Rectal smooth muscle tissue (tissue), 1 donor: ENCODE measurements around the gene PSMA7.
"Not testable (repeated sequence)": the region's sequence is repeated elsewhere in the genome, so short reads cannot be mapped to it uniquely, and the experiment has no call there.

Experiments
- H3K27ac ChIP-seq: one replicate; pipeline ENCODE4 v1.7.0; 2013; ENCODE audit warnings: low read depth, low read length, inconsistent platforms
- H3K27me3 ChIP-seq: one replicate; pipeline ENCODE4 v1.7.0; 2013; ENCODE audit warnings: low read length; ENCODE audit not compliant: control insufficient read depth, insufficient read depth
- H3K36me3 ChIP-seq: one replicate; pipeline ENCODE4 v1.7.0; 2013; ENCODE audit warnings: low read length; ENCODE audit not compliant: control insufficient read depth, insufficient read depth
- H3K4me1 ChIP-seq: one replicate; pipeline ENCODE4 v1.7.0; 2013; ENCODE audit warnings: low read length; ENCODE audit not compliant: control insufficient read depth, insufficient read depth
- H3K4me3 ChIP-seq: one replicate; pipeline ENCODE4 v1.7.0; 2013; ENCODE audit warnings: low read length
- H3K9ac ChIP-seq: one replicate; pipeline ENCODE4 v1.7.0; 2013; ENCODE audit warnings: low read length

The PSMA7 gene

GRCh38 chr20:62157387-62158087 is 14.3 kb upstream of the PSMA7 start:
- H3K4me1 ChIP-seq: no peaks in the 10 kb centered on the region
- H3K27me3 ChIP-seq: no peaks in the 10 kb centered on the region
- H3K9ac ChIP-seq: no peak overlapping the region
- no peak overlapping the region for H3K4me3 ChIP-seq
- H3K27ac ChIP-seq: no peak overlapping the region
- H3K36me3 ChIP-seq: peaks cover 15% of the 10 kb centered on the region

- H3K4me3 ChIP-seq: no peak overlapping the region
- no peak overlapping the region for H3K27ac ChIP-seq
- H3K27me3 ChIP-seq: no peaks in the 10 kb centered on the region
- H3K36me3 ChIP-seq: peaks cover 12% of the 10 kb centered on the region
- H3K9ac ChIP-seq: no peak overlapping the region
- H3K4me1 ChIP-seq: no peaks in the 10 kb centered on the region
Measured at GRCh38 chr20:62156592-62157386, 13.6 kb upstream of the PSMA7 start.

- Histone ChIP-seq H3K27me3 (no peaks in the 10 kb centered on the region), H3K4me3 (no peak overlapping the region), H3K9ac (no peak overlapping the region), H3K27ac (no peak overlapping the region), H3K36me3 (peaks cover 7% of the 10 kb centered on the region), H3K4me1 (no peaks in the 10 kb centered on the region)
Measured at GRCh38 chr20:62156254-62156556, 13.0 kb upstream of the PSMA7 start.

GRCh38 chr20:62155428-62156253 is 12.4 kb upstream of the PSMA7 start:
- no peaks in the 10 kb centered on the region for H3K4me1 ChIP-seq
- no peak overlapping the region for H3K4me3 ChIP-seq
- H3K9ac ChIP-seq: no peak overlapping the region
- peaks cover 3% of the 10 kb centered on the region for H3K36me3 ChIP-seq
- H3K27ac ChIP-seq: no peak overlapping the region
- no peaks in the 10 kb centered on the region for H3K27me3 ChIP-seq

GRCh38 chr20:62151835-62152364 is 8.7 kb upstream of the PSMA7 start:
- no peaks in the 10 kb centered on the region for H3K36me3 ChIP-seq
- no peak overlapping the region for H3K4me3 ChIP-seq
- H3K9ac ChIP-seq: no peak overlapping the region
- no peaks in the 10 kb centered on the region for H3K27me3 ChIP-seq
- no peak overlapping the region for H3K27ac ChIP-seq
- H3K4me1 ChIP-seq: no peaks in the 10 kb centered on the region

- Histone ChIP-seq H3K36me3 (no peaks in the 10 kb centered on the region), H3K27me3 (no peaks in the 10 kb centered on the region), H3K9ac (no peak overlapping the region), H3K4me1 (no peaks in the 10 kb centered on the region), H3K27ac (no peak overlapping the region), H3K4me3 (no peak overlapping the region)
Measured at GRCh38 chr20:62151225-62151624, 8.0 kb upstream of the PSMA7 start.

GRCh38 chr20:62150310-62150575 is 7.0 kb upstream of the PSMA7 start:
- Histone ChIP-seq H3K36me3 (no peaks in the 10 kb centered on the region), H3K27ac (no peak overlapping the region), H3K9ac (no peak overlapping the region), H3K27me3 (no peaks in the 10 kb centered on the region), H3K4me1 (no peaks in the 10 kb centered on the region), H3K4me3 (no peak overlapping the region)

GRCh38 chr20:62149532-62150309 is 6.5 kb upstream of the PSMA7 start:
- Histone ChIP-seq H3K4me3 (no peak overlapping the region), H3K27me3 (no peaks in the 10 kb centered on the region), H3K36me3 (no peaks in the 10 kb centered on the region), H3K27ac (no peak overlapping the region), H3K4me1 (peaks cover 2% of the 10 kb centered on the region), H3K9ac (no peak overlapping the region)

GRCh38 chr20:62148908-62149314 is 5.7 kb upstream of the PSMA7 start:
- Histone ChIP-seq H3K27ac (no peak overlapping the region), H3K9ac (no peak overlapping the region), H3K4me1 (peaks cover 4% of the 10 kb centered on the region), H3K36me3 (no peaks in the 10 kb centered on the region), H3K4me3 (no peak overlapping the region), H3K27me3 (no peaks in the 10 kb centered on the region)

- H3K4me3 ChIP-seq, H3K9ac ChIP-seq, H3K4me1 ChIP-seq, H3K36me3 ChIP-seq, H3K27ac ChIP-seq, H3K27me3 ChIP-seq: not testable (repeated sequence)
Measured at GRCh38 chr20:62148383-62148782, 5.2 kb upstream of the PSMA7 start.

GRCh38 chr20:62147528-62147927 is 4.3 kb upstream of the PSMA7 start:
- Histone ChIP-seq H3K27me3 (no peaks in the 10 kb centered on the region), H3K36me3 (no peaks in the 10 kb centered on the region), H3K27ac (no peak overlapping the region), H3K4me3 (no peak overlapping the region), H3K9ac (no peak overlapping the region), H3K4me1 (peaks cover 4% of the 10 kb centered on the region)

- Histone ChIP-seq H3K9ac (no peak overlapping the region), H3K4me3 (no peak overlapping the region), H3K4me1 (peaks cover 4% of the 10 kb centered on the region), H3K27me3 (no peaks in the 10 kb centered on the region), H3K36me3 (no peaks in the 10 kb centered on the region), H3K27ac (no peak overlapping the region)
Measured at GRCh38 chr20:62147125-62147524, 3.9 kb upstream of the PSMA7 start.
